ENCODE data around the gene TLK2.

Gene TLK2

GRCh38 chr17:62630365-62631085 is 151.9 kb downstream of the TLK2 start:
- no peak overlapping the region for H2BK12ac ChIP-seq (ENCODE audit: low read length)
- H3K23ac ChIP-seq (ENCODE audit: low read depth, low read length, poor library complexity): no peak overlapping the region
- no peak overlapping the region for H3K9ac ChIP-seq (ENCODE audit: low read depth, low read length, poor library complexity)
- H3K4me3 ChIP-seq (ENCODE audit: low read length in 2 of 2): no peak overlapping the region
- no peak for DNase-seq (ENCODE audit: low spot score)
- H3K14ac ChIP-seq (ENCODE audit: low read length): no peak overlapping the region
- no peak overlapping the region for H4K8ac ChIP-seq (ENCODE audit: low read depth, low read length)
- H3K36me3 ChIP-seq (replicated peaks in 1 of 2; ENCODE audit: control insufficient read depth in 2 of 2, insufficient read depth in 2 of 2, low read length in 2 of 2): peaks cover 0 to 27% of the 10 kb centered on the region in 2 donors
- no peak overlapping the region for H2BK5ac ChIP-seq (ENCODE audit: low read length)
- no peak overlapping the region for H2BK120ac ChIP-seq (ENCODE audit: low read depth, low read length)
- peak overlapping the region; percentile 11 for H2AK5ac ChIP-seq (ENCODE audit: low read depth, low read length)
- H3K18ac ChIP-seq (ENCODE audit: low read length): no peak overlapping the region
- no peaks in the 10 kb centered on the region for H3K27me3 ChIP-seq (ENCODE audit: control insufficient read depth in 3 of 3, insufficient read depth in 3 of 3, low read depth in 1 of 3, low read length in 3 of 3)
- no peaks in the 10 kb centered on the region for H3K9me3 ChIP-seq (replicated peaks in 1 of 2; ENCODE audit: control insufficient read depth in 2 of 2, insufficient read depth in 1 of 2, low read depth in 1 of 2, low read length in 2 of 2)
- no CpG with 5 or more reads among the region's 12 CpGs for WGBS, 2 donors (ENCODE audit: extremely low coverage in 2 of 2, insufficient read length in 2 of 2, insufficient replicate concordance in 1 of 2)
- no peak overlapping the region for H2AFZ ChIP-seq (ENCODE audit: low read length)
- H3K4ac ChIP-seq (ENCODE audit: low read length): no peak overlapping the region
- no peak overlapping the region for H3K4me2 ChIP-seq (ENCODE audit: insufficient read depth, low read length, poor library complexity, severe bottlenecking)
- H3K4me1 ChIP-seq (ENCODE audit: control insufficient read depth in 2 of 2, insufficient read depth in 1 of 2, low read depth in 1 of 2, low read length in 2 of 2): peaks cover 29 to 39% of the 10 kb centered on the region in 2 donors
- no peak overlapping the region for H3K27ac ChIP-seq (replicated peaks; ENCODE audit: low read length)
- peaks cover 9% of the 10 kb centered on the region for H3K79me1 ChIP-seq (ENCODE audit: low read depth, low read length)
- H2BK15ac ChIP-seq (ENCODE audit: low read length): no peak overlapping the region
- H4K91ac ChIP-seq (ENCODE audit: low read depth, low read length, poor library complexity): no peak overlapping the region

GRCh38 chr17:62631086-62631935 is 152.7 kb downstream of the TLK2 start:
- H2BK12ac ChIP-seq (ENCODE audit: low read length): no peak overlapping the region
- peak overlapping the region; percentile 12 for H3K9ac ChIP-seq (ENCODE audit: low read depth, low read length, poor library complexity)
- DNase-seq (ENCODE audit: low spot score): no peak
- H3K9me3 ChIP-seq (replicated peaks in 1 of 2; ENCODE audit: control insufficient read depth in 2 of 2, insufficient read depth in 1 of 2, low read depth in 1 of 2, low read length in 2 of 2): no peaks in the 10 kb centered on the region
- H3K4ac ChIP-seq (ENCODE audit: low read length): no peak overlapping the region
- H3K14ac ChIP-seq (ENCODE audit: low read length): no peak overlapping the region
- H3K27me3 ChIP-seq (ENCODE audit: control insufficient read depth in 3 of 3, insufficient read depth in 3 of 3, low read depth in 1 of 3, low read length in 3 of 3): no peaks in the 10 kb centered on the region
- H4K8ac ChIP-seq (ENCODE audit: low read depth, low read length): no peak overlapping the region
- peak overlapping the region; percentile 69 for H3K23ac ChIP-seq (ENCODE audit: low read depth, low read length, poor library complexity)
- peak overlapping the region; percentile 11 for H2AK5ac ChIP-seq (ENCODE audit: low read depth, low read length)
- H4K91ac ChIP-seq (ENCODE audit: low read depth, low read length, poor library complexity): no peak overlapping the region
- peak overlapping the region; percentile 46 for H3K18ac ChIP-seq (ENCODE audit: low read length)
- H3K27ac ChIP-seq (replicated peaks; ENCODE audit: low read length): no peak overlapping the region
- H3K4me1 ChIP-seq (ENCODE audit: control insufficient read depth in 2 of 2, insufficient read depth in 1 of 2, low read depth in 1 of 2, low read length in 2 of 2): peaks cover 24 to 39% of the 10 kb centered on the region in 2 donors
- H3K4me2 ChIP-seq (ENCODE audit: insufficient read depth, low read length, poor library complexity, severe bottlenecking): no peak overlapping the region
- H2BK5ac ChIP-seq (ENCODE audit: low read length): no peak overlapping the region
- peaks cover 9% of the 10 kb centered on the region for H3K79me1 ChIP-seq (ENCODE audit: low read depth, low read length)
- H2BK15ac ChIP-seq (ENCODE audit: low read length): no peak overlapping the region
- no peak overlapping the region for H2BK120ac ChIP-seq (ENCODE audit: low read depth, low read length)
- no peak overlapping the region for H3K4me3 ChIP-seq (ENCODE audit: low read length in 2 of 2)
- no CpG with 5 or more reads among the region's 23 CpGs for WGBS, 2 donors (ENCODE audit: extremely low coverage in 2 of 2, insufficient read length in 2 of 2, insufficient replicate concordance in 1 of 2)
- H2AFZ ChIP-seq (ENCODE audit: low read length): no peak overlapping the region
- peaks cover 0 to 31% of the 10 kb centered on the region in 2 donors for H3K36me3 ChIP-seq (replicated peaks in 1 of 2; ENCODE audit: control insufficient read depth in 2 of 2, insufficient read depth in 2 of 2, low read length in 2 of 2)

- H3K4me1 ChIP-seq (ENCODE audit: control insufficient read depth in 2 of 2, insufficient read depth in 1 of 2, low read depth in 1 of 2, low read length in 2 of 2): peaks cover 20 to 35% of the 10 kb centered on the region in 2 donors
- H3K9ac ChIP-seq (ENCODE audit: low read depth, low read length, poor library complexity): peak overlapping the region; percentile 9
- no peak overlapping the region for H3K4me2 ChIP-seq (ENCODE audit: insufficient read depth, low read length, poor library complexity, severe bottlenecking)
- H2AK5ac ChIP-seq (ENCODE audit: low read depth, low read length): peak overlapping the region; percentile 33
- H2BK5ac ChIP-seq (ENCODE audit: low read length): no peak overlapping the region
- H4K91ac ChIP-seq (ENCODE audit: low read depth, low read length, poor library complexity): no peak overlapping the region
- peak overlapping the region; percentile 58 for H3K23ac ChIP-seq (ENCODE audit: low read depth, low read length, poor library complexity)
- H3K4me3 ChIP-seq (ENCODE audit: low read length in 2 of 2): no peak overlapping the region
- H3K79me1 ChIP-seq (ENCODE audit: low read depth, low read length): peaks cover 9% of the 10 kb centered on the region
- H3K36me3 ChIP-seq (replicated peaks in 1 of 2; ENCODE audit: control insufficient read depth in 2 of 2, insufficient read depth in 2 of 2, low read length in 2 of 2): peaks cover 0 to 35% of the 10 kb centered on the region in 2 donors
- H4K8ac ChIP-seq (ENCODE audit: low read depth, low read length): no peak overlapping the region
- H2BK15ac ChIP-seq (ENCODE audit: low read length): peak overlapping the region; percentile 5
- H3K27ac ChIP-seq (replicated peaks; ENCODE audit: low read length): no peak overlapping the region
- no peak overlapping the region for H3K14ac ChIP-seq (ENCODE audit: low read length)
- no peak overlapping the region for H2BK12ac ChIP-seq (ENCODE audit: low read length)
- no peak overlapping the region for H2AFZ ChIP-seq (ENCODE audit: low read length)
- no peaks in the 10 kb centered on the region for H3K27me3 ChIP-seq (ENCODE audit: control insufficient read depth in 3 of 3, insufficient read depth in 3 of 3, low read depth in 1 of 3, low read length in 3 of 3)
- no peak overlapping the region for H2BK120ac ChIP-seq (ENCODE audit: low read depth, low read length)
- peak overlapping the region; percentile 72 for H3K18ac ChIP-seq (ENCODE audit: low read length)
- WGBS, 2 donors (ENCODE audit: extremely low coverage in 2 of 2, insufficient read length in 2 of 2, insufficient replicate concordance in 1 of 2): no CpG with 5 or more reads among the region's 27 CpGs
- H3K9me3 ChIP-seq (replicated peaks in 1 of 2; ENCODE audit: control insufficient read depth in 2 of 2, insufficient read depth in 1 of 2, low read depth in 1 of 2, low read length in 2 of 2): no peaks in the 10 kb centered on the region
- H3K4ac ChIP-seq (ENCODE audit: low read length): no peak overlapping the region
- DNase-seq (ENCODE audit: low spot score): no peak
Measured at GRCh38 chr17:62631936-62632924, 153.6 kb downstream of the TLK2 start.

Measured in neuronal stem cell (in vitro differentiated cells).